Thyroid gland (tissue), 4 donors: ENCODE measurements around the gene CACNB1. TPM values are rescaled to one million over a fixed set of nuclear protein-coding genes. Genes with fewer than 3 reads are reported as not detected.

Experiments used
- DNase-seq, 2 donors: peaks; one replicate each; pipeline ENCODE4 v3.0.0-alpha.2; 2019
- H3K27ac ChIP-seq, 3 donors: fragments of 200-600 bp; sonication (generic); 1 replicate in 2 of 3; 2 replicates in 1 of 3; pipeline ENCODE4 v1.5.1; 2016 to 2019; ENCODE audit warnings: mild to moderate bottlenecking in 1 of 3, moderate library complexity in 1 of 3
- H3K27me3 ChIP-seq: fragments of 200-600 bp; sonication (generic); one replicate; pipeline ENCODE4 v1.5.1; 2019
- H3K36me3 ChIP-seq, 2 donors: fragments of 200-600 bp; sonication (generic); one replicate each; pipeline ENCODE4 v1.5.1; 2016 to 2019
- H3K4me1 ChIP-seq, 2 donors: fragments of 200-600 bp; sonication (generic); one replicate each; pipeline ENCODE4 v1.5.1; 2017 to 2019
- H3K4me3 ChIP-seq, 3 donors: fragments of 200-600 bp; sonication (generic); replicated peaks in 1 of 3; 1 replicate in 2 of 3; 2 replicates in 1 of 3; pipeline ENCODE4 v1.5.1; 2016; ENCODE audit warnings: mild to moderate bottlenecking in 1 of 3
- H3K9me3 ChIP-seq: fragments of 200-600 bp; sonication (generic); one replicate; pipeline ENCODE4 v1.5.1; 2017
- POLR2A ChIP-seq, 2 donors: fragments of 450-650 bp; IDR thresholded peaks; one replicate each; pipeline ENCODE4 v1.6.1; 2017; ENCODE audit warnings: antibody characterized with exemption in 2 of 2, mild to moderate bottlenecking in 2 of 2, moderate library complexity in 1 of 2
- WGBS, 2 donors: methylation state at CpG; one replicate each; pipeline ENCODE4 v1.1.5; 2017; 5-methylcytosine and 5-hydroxymethylcytosine counted together
- intact Hi-C: fragments of 100-400 bp; cut with DNase I; formaldehyde crosslinking; loops from one replicate; pipeline ENCODE4 v1.15.1; 2023
- total RNA-seq, 4 donors: library from RNA; depleted of rRNA; stranded (reverse); fragments of >200 nt; gene quantifications; one replicate each; pipeline ENCODE4 v1.2.3, GENCODE V29; 2016
- TF ChIP-seq, protein P1 (sequence below), 6 experiments: fragments of 200-600 bp in 3 of 6; fragments of 450-650 bp in 3 of 6; sonication (generic) in 3 of 6; IDR thresholded peaks; one replicate each; pipeline ENCODE4 v1.5.1; 2016 to 2019; ENCODE audit warnings: antibody characterized with exemption in 6 of 6, mild to moderate bottlenecking in 2 of 6, inconsistent platforms in 1 of 6, moderate library complexity in 1 of 6

CACNB1 gene
- total RNA-seq, 4 donors from 2014 or later, result 5.8 to 10.1 (median 7.8) TPM

DNA sequence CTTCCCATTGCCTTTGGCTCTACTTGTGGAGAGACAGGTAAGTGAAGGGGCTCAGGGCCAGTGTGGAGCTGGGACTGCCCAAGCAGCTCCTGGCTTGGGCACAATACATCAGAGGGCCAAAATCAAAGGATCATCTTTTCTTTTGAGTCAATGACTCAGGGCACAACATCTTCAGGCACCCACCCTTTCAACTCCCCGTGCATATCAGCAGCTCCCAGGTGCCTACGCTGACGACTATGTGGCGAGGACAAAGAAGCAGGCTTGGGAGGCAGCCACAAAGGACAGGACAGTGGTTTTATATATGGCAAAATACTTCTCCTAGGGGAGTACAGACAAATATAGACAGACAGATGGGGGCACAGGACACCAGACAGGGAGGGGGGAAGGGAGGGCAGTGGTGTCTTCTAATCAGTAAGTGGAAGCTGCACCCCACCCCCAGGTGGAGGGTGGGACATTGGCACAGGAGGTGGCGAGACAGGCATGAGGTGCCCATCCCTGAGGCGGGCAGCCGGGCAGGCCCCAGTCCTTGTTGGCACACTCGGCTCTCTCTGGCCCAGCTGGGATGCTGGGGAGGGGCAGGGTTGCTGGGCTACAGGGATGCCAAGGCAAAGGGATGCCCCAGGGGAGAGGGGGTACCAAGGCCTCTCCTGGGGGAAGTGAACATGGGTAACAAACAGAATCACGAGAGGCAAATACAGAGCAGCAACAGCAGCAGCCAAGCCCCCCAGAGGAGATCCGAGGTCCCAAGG lies 23.8 kb downstream of the CACNB1 start:
- 67 to 76% methylated on average over 9 to 10 of the region's 10 CpGs for WGBS, 2 donors
- H3K4me3 ChIP-seq, result no peak overlapping the region
- H3K4me1 ChIP-seq, result peaks cover 0 to 7% of the 10 kb centered on the region in 2 donors
- no peaks in the 10 kb centered on the region for H3K9me3 ChIP-seq
- TF ChIP-seq, protein P1, sequence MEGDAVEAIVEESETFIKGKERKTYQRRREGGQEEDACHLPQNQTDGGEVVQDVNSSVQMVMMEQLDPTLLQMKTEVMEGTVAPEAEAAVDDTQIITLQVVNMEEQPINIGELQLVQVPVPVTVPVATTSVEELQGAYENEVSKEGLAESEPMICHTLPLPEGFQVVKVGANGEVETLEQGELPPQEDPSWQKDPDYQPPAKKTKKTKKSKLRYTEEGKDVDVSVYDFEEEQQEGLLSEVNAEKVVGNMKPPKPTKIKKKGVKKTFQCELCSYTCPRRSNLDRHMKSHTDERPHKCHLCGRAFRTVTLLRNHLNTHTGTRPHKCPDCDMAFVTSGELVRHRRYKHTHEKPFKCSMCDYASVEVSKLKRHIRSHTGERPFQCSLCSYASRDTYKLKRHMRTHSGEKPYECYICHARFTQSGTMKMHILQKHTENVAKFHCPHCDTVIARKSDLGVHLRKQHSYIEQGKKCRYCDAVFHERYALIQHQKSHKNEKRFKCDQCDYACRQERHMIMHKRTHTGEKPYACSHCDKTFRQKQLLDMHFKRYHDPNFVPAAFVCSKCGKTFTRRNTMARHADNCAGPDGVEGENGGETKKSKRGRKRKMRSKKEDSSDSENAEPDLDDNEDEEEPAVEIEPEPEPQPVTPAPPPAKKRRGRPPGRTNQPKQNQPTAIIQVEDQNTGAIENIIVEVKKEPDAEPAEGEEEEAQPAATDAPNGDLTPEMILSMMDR (IDR thresholded peaks at IDR 0.05), result no peak
- TF ChIP-seq POLR2A (IDR thresholded peaks at IDR 0.05), result no peak
- H3K36me3 ChIP-seq, result peaks cover 0 to 10% of the 10 kb centered on the region in 2 donors
- H3K27me3 ChIP-seq, result no peaks in the 10 kb centered on the region
- intact Hi-C loops, result no loop called here
- DNase-seq, result no peak
- H3K27ac ChIP-seq, result no peak overlapping the region

DNA sequence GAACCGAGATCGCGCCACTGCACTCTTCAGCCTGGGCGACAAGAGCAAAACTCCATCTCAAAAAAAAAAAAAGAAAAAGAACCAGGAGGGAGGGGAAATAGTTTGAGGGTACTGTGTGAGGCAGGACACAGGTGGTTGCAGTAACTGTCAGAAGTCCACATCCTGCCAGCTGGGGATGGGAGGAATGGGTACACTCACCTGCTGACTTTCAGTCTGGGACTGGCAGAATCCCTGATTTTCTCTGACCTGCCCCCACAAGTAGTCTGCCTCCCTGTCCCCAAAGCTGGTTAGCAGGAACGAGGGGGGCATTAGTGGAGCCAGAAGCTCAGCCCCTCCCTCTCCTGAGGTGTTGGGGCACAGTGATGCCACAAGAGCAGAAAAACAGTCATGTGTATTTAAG lies 24.4 kb downstream of the CACNB1 start:
- no peak overlapping the region for H3K27ac ChIP-seq
- no peaks in the 10 kb centered on the region for H3K27me3 ChIP-seq
- DNase-seq, result no peak
- intact Hi-C loops, result no loop called here
- H3K4me3 ChIP-seq, result no peak overlapping the region
- H3K36me3 ChIP-seq, result peaks cover 0 to 10% of the 10 kb centered on the region in 2 donors
- 64 to 68% methylated on average over 5 of the region's 5 CpGs for WGBS, 2 donors
- TF ChIP-seq POLR2A (IDR thresholded peaks at IDR 0.05), result no peak
- TF ChIP-seq, protein P1 (IDR thresholded peaks at IDR 0.05), result no peak
- H3K4me1 ChIP-seq, result peaks cover 0 to 7% of the 10 kb centered on the region in 2 donors
- no peaks in the 10 kb centered on the region for H3K9me3 ChIP-seq

DNA sequence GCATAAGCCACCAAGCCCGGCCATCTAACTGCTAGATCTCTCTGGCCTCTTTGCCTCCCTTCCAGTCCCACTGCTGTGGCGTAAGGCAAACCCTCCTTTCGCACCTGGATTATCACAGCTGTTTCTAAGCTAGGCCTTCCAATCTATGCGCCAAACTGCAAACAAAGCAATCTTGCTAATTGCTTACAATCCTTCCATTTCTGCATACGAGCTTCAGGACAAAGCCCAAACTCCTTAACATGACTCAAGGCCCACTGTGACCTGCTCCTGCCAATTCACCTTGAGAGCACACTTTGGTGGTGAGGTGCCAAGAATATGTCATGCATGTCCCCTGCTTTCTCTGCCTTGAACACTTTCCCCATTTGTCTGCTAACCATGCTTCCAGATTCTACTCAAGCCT lies 25.5 kb downstream of the CACNB1 start:
- intact Hi-C loops, result no loop called here
- peaks cover 0 to 7% of the 10 kb centered on the region in 2 donors for H3K4me1 ChIP-seq
- peaks cover 0 to 7% of the 10 kb centered on the region in 2 donors for H3K36me3 ChIP-seq
- H3K27ac ChIP-seq, result no peak overlapping the region
- no peak overlapping the region for H3K4me3 ChIP-seq
- H3K9me3 ChIP-seq, result no peaks in the 10 kb centered on the region
- peak; percentile 55 to 59 for DNase-seq
- WGBS, 2 donors, result 76 to 77% methylated on average over 5 of the region's 5 CpGs
- no peaks in the 10 kb centered on the region for H3K27me3 ChIP-seq
- TF ChIP-seq, protein P1 (IDR thresholded peaks at IDR 0.05), result no peak
- TF ChIP-seq POLR2A (IDR thresholded peaks at IDR 0.05), result no peak

DNA sequence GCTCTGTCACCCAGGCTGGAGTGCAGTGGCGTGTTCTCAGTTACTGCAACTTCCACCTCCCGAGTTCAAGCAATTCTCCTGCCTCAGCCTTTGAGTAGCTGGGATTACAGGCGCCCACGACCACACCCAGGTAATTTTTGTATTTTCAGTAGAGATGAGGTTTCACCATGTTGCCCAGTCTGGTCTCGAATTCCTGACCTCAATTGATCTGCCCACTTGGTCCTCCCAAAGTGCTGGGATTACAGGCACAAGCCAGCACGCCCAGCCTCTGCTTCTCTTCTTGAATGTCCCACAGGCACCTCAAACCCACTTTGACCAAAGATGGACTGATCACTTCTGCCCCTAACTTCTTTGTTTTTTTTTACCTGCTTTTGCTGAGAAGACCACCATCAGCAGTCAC lies 26.9 kb downstream of the CACNB1 start:
- Histone ChIP-seq H3K27me3 (no peaks in the 10 kb centered on the region), H3K4me3 (no peak overlapping the region), H3K36me3 (no peaks in the 10 kb centered on the region), H3K9me3 (no peaks in the 10 kb centered on the region), H3K27ac (no peak overlapping the region), H3K4me1 (peaks cover 0 to 7% of the 10 kb centered on the region in 2 donors)
- WGBS, 2 donors, result 83% methylated on average over 6 of the region's 6 CpGs
- intact Hi-C loops, result no loop called here
- no peak for DNase-seq
- TF ChIP-seq, protein P1 (IDR thresholded peaks at IDR 0.05), result no peak
- TF ChIP-seq POLR2A (IDR thresholded peaks at IDR 0.05), result no peak

DNA sequence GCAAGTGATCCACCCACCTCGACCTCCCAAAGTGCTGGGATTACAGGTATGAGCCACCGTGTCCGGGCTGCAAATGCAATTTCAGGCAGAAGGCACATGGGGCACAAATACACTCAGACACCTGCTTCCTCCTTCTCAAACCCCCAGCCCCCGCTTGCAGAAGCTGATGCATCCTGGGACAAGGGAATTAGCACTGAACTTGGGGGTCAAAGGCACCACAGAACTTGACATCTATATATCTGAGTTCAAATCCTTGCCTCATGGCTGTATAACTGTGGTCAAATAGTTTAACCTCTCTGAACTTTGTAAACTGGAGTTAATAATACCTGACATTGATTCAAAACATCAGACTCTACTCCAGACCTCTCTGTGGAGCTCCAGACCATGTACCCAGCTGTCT lies 27.4 kb downstream of the CACNB1 start:
- 77 to 92% methylated on average over 2 to 4 of the region's 4 CpGs for WGBS, 2 donors
- H3K4me1 ChIP-seq, result peaks cover 4 to 12% of the 10 kb centered on the region in 2 donors
- intact Hi-C loops, result no loop called here
- H3K27me3 ChIP-seq, result peaks cover 3% of the 10 kb centered on the region
- H3K27ac ChIP-seq, result no peak overlapping the region
- H3K36me3 ChIP-seq, result no peaks in the 10 kb centered on the region
- no peak overlapping the region for H3K4me3 ChIP-seq
- no peak for DNase-seq
- TF ChIP-seq POLR2A (IDR thresholded peaks at IDR 0.05), result no peak
- TF ChIP-seq, protein P1 (IDR thresholded peaks at IDR 0.05), result no peak
- no peaks in the 10 kb centered on the region for H3K9me3 ChIP-seq
